Measurements from ENCODE around the gene ARHGAP18. TPM values are rescaled to one million over a fixed set of nuclear protein-coding genes. Genes with fewer than 3 reads are reported as not detected.

ARHGAP18 gene
- total RNA-seq, 1 donor from 2014 or later, result 24.4 TPM

- DNase-seq (ENCODE audit: low spot score), result no peak
These were observed 17.5 kb downstream of the ARHGAP18 start for GRCh38 chr6:129692467-129692866.

- no peak for DNase-seq (ENCODE audit: low spot score)
These were observed 18.3 kb downstream of the ARHGAP18 start for GRCh38 chr6:129691709-129692108.

GRCh38 chr6:129691043-129691640, 18.8 kb downstream of the ARHGAP18 start:
- no peak for DNase-seq (ENCODE audit: low spot score)

- no peak for DNase-seq (ENCODE audit: low spot score)
These were observed 22.9 kb downstream of the ARHGAP18 start for GRCh38 chr6:129686941-129687627.

GRCh38 chr6:129685662-129686031, 24.3 kb downstream of the ARHGAP18 start:
- DNase-seq (ENCODE audit: low spot score), result no peak

- DNase-seq (ENCODE audit: low spot score), result no peak
These were observed 24.9 kb downstream of the ARHGAP18 start for GRCh38 chr6:129684903-129685661.

- no peak for DNase-seq (ENCODE audit: low spot score)
These were observed 25.6 kb downstream of the ARHGAP18 start for GRCh38 chr6:129684323-129684884.

GRCh38 chr6:129683601-129684322, 26.2 kb downstream of the ARHGAP18 start:
- DNase-seq (ENCODE audit: low spot score), result no peak

GRCh38 chr6:129681913-129682205, 28.1 kb downstream of the ARHGAP18 start:
- DNase-seq (ENCODE audit: low spot score), result no peak

GRCh38 chr6:129680633-129681032, 29.3 kb downstream of the ARHGAP18 start:
- DNase-seq (ENCODE audit: low spot score), result no peak

- DNase-seq (ENCODE audit: low spot score), result no peak
These were observed 30.2 kb downstream of the ARHGAP18 start for GRCh38 chr6:129679758-129680157.

- no peak for DNase-seq (ENCODE audit: low spot score)
These were observed 30.7 kb downstream of the ARHGAP18 start for GRCh38 chr6:129679275-129679674.

GRCh38 chr6:129678463-129678862, 31.5 kb downstream of the ARHGAP18 start:
- DNase-seq (ENCODE audit: low spot score), result no peak

- no peak for DNase-seq (ENCODE audit: low spot score)
These were observed 32.2 kb downstream of the ARHGAP18 start for GRCh38 chr6:129677620-129678325.

- DNase-seq (ENCODE audit: low spot score), result no peak
These were observed 34.1 kb downstream of the ARHGAP18 start for GRCh38 chr6:129675669-129676472.

- no peak for DNase-seq (ENCODE audit: low spot score)
These were observed 36.2 kb downstream of the ARHGAP18 start for GRCh38 chr6:129673748-129674147.

- DNase-seq (ENCODE audit: low spot score), result no peak
These were observed 36.9 kb downstream of the ARHGAP18 start for GRCh38 chr6:129672881-129673631.

GRCh38 chr6:129672341-129672682, 37.7 kb downstream of the ARHGAP18 start:
- no peak for DNase-seq (ENCODE audit: low spot score)

Measured in mesenteric fat pad (tissue), 1 donor.